Hepatocyte (in vitro differentiated cells): ENCODE data around the gene ZPBP2.

Source experiments
- EZH2 ChIP-seq: fragments of 200-600 bp; sonication (generic); IDR thresholded peaks from 2 replicates; pipeline ENCODE4 v1.6.1; 2016; ENCODE audit warnings: antibody characterized with exemption, mild to moderate bottlenecking, borderline replicate concordance
- TF ChIP-seq, protein P1 (sequence below): fragments of 200-600 bp; sonication (generic); IDR thresholded peaks from 2 replicates; pipeline ENCODE4 v1.5.1; 2016; ENCODE audit warnings: antibody characterized with exemption, mild to moderate bottlenecking; ENCODE audit not compliant: poor library complexity

GRCh38 chr17:39845052-39845846 lies 22.8 kb upstream of the ZPBP2 start:
- TF ChIP-seq, protein P1, sequence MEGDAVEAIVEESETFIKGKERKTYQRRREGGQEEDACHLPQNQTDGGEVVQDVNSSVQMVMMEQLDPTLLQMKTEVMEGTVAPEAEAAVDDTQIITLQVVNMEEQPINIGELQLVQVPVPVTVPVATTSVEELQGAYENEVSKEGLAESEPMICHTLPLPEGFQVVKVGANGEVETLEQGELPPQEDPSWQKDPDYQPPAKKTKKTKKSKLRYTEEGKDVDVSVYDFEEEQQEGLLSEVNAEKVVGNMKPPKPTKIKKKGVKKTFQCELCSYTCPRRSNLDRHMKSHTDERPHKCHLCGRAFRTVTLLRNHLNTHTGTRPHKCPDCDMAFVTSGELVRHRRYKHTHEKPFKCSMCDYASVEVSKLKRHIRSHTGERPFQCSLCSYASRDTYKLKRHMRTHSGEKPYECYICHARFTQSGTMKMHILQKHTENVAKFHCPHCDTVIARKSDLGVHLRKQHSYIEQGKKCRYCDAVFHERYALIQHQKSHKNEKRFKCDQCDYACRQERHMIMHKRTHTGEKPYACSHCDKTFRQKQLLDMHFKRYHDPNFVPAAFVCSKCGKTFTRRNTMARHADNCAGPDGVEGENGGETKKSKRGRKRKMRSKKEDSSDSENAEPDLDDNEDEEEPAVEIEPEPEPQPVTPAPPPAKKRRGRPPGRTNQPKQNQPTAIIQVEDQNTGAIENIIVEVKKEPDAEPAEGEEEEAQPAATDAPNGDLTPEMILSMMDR: no peak
- TF ChIP-seq EZH2: no peak
